HG02938 (cell line): ENCODE measurements around the gene SART1.
"Not testable (repeated sequence)": the region's sequence is repeated elsewhere in the genome, so short reads cannot be mapped to it uniquely, and the experiment has no call there.

Source experiments
- ATAC-seq: cut with Tn5 transposase; IDR thresholded peaks from one replicate; pipeline ENCODE4 v1.9.1; 2021; ENCODE audit warnings: mild to moderate bottlenecking, moderate library complexity; ENCODE audit not compliant: unreplicated experiment

The SART1 gene

DNA sequence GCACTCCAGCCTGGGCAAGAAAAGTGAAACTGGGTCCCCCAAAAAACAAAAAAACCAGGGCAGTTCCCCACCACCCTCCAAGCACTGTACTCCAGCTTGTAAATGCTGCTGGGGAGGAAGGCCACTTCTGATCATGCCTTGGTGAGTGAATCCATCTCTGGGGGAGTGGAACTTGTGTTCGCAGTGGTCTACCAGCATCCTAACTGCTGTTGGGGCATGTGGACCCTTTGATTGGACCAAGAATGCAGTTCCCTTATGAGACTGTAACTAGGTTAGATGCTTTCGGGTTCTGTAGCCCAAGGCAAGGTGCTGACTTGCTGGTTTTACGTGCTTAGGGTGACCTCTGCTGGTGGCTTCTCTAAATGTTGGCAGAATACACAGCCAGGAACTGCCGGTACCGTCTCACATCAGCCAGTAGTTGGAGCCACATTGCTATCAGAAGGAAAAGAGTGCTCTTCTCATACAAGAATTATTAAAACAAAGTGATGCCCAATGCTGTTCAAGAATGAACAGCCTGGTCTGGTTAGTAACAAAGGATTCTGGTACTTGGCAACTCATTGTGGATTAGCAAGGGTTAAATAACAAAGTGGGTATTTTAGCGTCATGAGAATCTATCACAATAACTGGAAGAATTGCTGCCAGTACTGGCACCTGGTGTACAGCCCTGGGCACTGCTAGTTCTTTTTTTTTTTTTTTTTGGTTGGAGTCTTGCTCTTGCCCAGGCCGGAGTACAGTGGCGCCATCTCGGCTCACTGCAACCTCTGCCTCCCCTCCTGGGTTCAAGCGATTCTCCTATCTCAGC is 27.5 kb downstream of the SART1 start:
- peak; percentile 93 for ATAC-seq

GRCh38 chr11:65992056-65992455 is 30.5 kb downstream of the SART1 start:
- ATAC-seq, result no peak

DNA sequence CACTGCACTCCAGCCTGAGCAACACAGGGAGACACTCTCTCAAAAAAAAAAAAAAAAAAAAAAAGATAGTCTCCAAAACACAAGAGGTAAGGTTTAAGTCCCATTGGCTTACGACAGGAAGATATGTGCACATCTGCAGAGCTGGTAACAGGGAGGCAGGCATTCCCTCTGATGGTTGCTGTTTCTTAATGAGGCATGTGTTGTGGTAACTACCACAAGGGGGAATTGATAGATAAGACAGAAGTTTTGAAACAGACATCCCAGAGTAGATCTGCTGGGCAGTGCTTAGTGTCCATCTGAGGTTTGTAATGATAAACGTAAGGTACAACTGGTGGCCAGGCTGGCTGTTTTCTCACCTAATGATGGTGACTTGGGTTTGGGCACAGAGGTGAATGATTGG is 35.8 kb downstream of the SART1 start:
- ATAC-seq, result no peak

GRCh38 chr11:66001942-66002647 is 40.6 kb downstream of the SART1 start, which contains the start of the genes BANF1 and EIF1AD:
Gene BANF1, plus strand, starts transcription at chr11:66002503. Its CDS starts 748 bp downstream, at chr11:66003251.
Gene EIF1AD, minus strand, starts transcription at chr11:66002157. Its CDS starts 1,768 bp downstream, at chr11:66000389.
- ATAC-seq, result peak; percentile 84

DNA sequence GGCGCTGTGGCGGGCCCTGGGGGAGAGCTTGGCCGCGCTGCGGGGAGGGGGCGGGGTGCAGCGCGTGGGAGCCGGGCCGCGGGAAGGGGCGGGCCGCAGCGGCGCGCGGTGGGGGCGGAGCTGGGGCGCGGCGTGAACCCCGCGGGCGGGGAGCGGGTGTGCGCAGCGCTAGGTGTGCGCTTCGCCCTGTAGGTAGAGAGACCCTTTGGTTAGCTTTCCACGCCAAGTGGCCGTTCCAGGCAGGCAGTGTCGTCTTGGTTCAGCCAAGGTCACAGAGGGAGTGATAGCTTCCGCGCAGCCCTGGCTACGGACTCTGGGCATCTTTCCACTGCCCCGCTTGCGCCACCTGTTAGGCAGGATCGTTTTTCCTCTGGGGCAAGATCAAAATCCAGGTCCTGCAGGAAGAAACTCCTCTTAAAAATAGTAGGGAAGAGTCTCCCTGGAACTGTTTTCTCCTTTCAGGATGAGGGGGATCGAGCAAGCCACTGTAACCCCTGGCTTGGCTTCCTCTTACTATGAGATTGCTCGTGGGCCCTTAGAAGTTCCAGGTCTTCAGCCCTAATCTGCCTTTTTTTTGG is 41.2 kb downstream of the SART1 start:
- peak; percentile 21 for ATAC-seq

- no peak for ATAC-seq
Measured at GRCh38 chr11:66003291-66003690, 41.8 kb downstream of the SART1 start.

DNA sequence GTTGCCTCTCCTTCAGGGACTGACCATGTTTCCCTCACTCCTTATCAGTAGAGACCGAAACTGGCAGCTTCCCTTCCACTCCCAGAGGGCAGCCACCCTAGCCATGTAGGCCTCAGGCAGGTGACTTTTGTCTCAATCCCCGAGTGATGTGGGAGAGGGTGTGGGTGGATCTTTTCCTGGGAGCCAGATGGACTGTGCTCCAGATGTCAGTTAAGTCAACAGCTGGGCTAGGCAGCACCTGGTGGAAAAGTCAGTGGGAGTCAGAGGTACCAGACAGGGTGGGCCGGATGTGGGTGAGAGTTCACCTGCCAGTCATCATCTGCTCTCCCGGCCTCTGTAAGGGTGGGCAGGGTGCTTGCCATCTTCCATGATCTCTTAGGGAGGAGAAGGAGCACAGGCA is 42.7 kb downstream of the SART1 start:
- no peak for ATAC-seq

DNA sequence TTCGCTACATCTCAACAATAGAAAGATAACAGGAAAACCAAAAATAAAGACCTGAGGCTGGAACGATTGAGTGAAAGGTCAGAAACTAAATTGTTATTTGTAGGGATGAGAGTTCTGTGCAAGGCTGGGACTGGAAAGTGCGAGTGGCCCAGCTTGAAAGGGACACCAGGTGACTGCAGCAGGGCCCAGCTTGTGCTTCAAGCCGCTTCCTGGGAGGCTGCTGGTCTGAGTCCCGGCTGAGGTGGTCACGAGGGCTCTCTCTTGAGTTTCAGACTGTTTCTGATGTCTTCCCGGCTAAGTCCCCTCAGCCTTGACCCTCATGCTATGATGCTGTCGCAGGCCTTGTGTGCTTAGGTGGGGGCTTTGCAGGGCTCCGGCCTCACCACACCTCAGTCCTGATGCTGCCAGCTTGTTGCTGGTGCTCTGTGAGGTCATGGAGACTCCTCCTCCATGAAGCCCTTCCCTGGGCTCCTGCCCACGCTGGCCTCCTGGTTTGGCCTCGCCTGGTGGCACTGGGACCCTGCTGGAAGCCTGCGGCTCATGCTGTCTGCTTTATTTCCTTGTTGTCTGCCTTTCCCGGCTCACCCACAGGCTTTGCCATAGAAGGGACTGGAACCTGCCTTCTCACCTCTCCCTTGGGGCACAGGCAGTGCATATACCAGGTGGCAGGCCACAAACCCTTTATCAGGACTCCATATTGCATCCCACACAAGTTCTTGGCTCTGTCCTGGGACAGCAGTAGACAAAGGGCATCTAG is 44.8 kb downstream of the SART1 start:
- ATAC-seq, result no peak

DNA sequence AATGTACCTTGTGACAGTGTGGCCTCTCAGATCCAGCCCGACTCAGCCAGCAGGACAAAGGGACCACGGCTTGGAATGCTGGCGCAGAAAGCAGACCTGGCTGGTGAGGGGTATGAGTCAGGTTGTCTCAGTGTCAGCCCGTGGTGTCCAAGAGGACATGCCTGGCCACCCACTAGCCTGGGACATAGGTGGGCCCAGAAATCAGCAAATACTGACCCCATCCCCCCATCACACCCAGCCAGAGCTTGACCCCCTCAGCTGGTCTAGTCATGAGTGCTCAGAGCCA is 45.3 kb downstream of the SART1 start:
- ATAC-seq, result no peak

GRCh38 chr11:66007201-66007634 is 45.7 kb downstream of the SART1 start:
- no peak for ATAC-seq

- no peak for ATAC-seq
Measured at GRCh38 chr11:66008095-66008467, 46.5 kb downstream of the SART1 start.

GRCh38 chr11:66008468-66009101 is 47.1 kb downstream of the SART1 start:
- no peak for ATAC-seq

- not testable (repeated sequence) for ATAC-seq
Measured at GRCh38 chr11:66010036-66010435, 48.5 kb downstream of the SART1 start.

DNA sequence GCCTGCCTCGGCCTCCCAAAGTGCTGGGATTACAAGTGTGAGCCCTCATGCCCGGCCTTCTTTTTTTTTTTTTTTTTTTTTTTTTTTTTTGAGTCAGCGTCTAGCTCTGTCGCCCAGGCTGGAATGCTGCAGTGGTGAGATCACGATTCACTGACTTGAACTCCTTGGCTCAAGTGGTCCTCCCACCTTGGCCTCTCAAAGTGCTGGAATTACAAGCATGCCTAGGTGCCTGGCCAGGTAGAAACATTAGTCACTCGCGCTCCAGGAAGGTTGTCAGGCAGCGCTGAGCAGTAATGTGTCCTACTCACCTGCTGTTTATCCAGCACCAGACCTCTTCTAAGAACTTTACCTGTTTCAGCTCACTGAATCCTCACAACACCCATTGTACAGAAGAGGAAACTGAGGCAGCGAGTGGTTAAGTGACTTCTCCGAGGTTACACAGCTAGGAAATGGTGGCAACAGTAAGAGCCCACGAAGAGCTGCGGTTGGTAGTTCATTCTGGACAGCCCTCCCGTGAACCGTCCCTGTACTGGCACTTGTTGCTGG is 49.8 kb downstream of the SART1 start:
- no peak for ATAC-seq

GRCh38 chr11:66011785-66012303 is 50.3 kb downstream of the SART1 start, which contains the start of gene CST6:
Gene CST6, plus strand, starts transcription at chr11:66012008. Its CDS starts 37 bp downstream, at chr11:66012045.
- no peak for ATAC-seq

DNA sequence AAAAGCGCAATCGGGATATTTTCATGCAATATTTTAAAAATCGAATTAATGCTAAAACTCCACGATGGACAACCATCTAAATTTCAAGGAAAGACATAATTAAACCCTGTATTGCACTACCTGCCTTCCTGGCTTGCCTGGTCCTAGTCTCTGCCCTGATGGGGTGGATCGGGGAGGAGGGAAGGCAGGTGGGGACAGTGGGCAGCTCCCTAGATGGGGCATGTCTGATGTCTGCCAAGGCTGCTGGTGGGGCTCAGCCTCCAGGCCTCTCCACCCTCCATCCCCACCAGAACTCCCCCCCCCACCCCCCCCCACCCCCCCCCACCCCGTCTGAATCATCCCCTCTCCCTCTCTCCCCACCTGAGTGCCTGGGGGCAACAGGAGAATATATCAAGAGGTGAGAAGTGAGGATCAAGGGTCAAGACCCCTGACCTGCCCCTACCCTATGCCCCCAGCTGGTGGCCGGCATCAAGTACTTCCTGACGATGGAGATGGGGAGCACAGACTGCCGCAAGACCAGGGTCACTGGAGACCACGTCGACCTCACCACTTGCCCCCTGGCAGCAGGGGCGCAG is 50.9 kb downstream of the SART1 start:
- ATAC-seq, result no peak

DNA sequence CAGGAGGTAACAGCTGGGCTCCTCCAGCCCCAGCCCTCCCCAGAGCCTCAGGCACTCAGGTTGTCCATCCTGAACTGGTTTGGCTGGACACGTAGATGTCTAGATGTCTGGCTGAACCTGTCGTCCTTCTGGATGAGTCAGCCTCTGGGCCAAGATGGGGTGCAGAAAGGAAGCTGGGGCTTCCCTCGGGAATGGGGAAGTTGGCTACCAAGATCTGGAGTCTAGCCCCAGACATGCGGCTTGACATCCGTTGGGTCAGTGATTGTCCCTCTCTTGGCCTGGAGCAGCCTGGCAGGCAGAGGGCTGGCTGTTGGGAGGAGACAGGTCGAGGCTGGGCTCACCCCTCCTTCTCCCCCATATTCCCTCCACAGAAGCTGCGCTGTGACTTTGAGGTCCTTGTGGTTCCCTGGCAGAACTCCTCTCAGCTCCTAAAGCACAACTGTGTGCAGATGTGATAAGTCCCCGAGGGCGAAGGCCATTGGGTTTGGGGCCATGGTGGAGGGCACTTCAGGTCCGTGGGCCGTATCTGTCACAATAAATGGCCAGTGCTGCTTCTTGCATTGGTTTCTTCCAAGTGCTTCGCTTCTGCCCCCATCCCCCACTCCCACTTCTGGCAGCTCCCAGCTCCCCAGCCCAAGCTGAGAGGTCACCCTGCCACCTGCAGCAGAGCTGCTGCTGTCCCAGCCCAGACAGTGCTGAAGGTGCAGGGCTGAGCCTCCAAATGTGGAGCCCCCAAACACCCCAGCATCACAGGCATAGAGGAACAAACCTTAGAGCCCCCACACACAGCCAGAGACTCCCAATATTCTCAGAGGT is 51.6 kb downstream of the SART1 start:
- ATAC-seq, result no peak

- ATAC-seq, result no peak
Measured at GRCh38 chr11:66013762-66014100, 52.2 kb downstream of the SART1 start.

GRCh38 chr11:66014804-66015453 is 53.4 kb downstream of the SART1 start:
- no peak for ATAC-seq
